GM18505 (cell line): ENCODE measurements around the gene COMMD6.

Experiments
- ATAC-seq: cut with Tn5 transposase; IDR thresholded peaks from one replicate; pipeline ENCODE4 v1.9.1; 2021; ENCODE audit not compliant: unreplicated experiment
- POLR2A ChIP-seq: IDR thresholded peaks from 4 replicates; pipeline ENCODE4 v1.6.1; 2011; ENCODE audit warnings: borderline replicate concordance; ENCODE audit not compliant: insufficient read depth, insufficient read length; ENCODE audit errors: extremely low read depth

COMMD6 gene

DNA sequence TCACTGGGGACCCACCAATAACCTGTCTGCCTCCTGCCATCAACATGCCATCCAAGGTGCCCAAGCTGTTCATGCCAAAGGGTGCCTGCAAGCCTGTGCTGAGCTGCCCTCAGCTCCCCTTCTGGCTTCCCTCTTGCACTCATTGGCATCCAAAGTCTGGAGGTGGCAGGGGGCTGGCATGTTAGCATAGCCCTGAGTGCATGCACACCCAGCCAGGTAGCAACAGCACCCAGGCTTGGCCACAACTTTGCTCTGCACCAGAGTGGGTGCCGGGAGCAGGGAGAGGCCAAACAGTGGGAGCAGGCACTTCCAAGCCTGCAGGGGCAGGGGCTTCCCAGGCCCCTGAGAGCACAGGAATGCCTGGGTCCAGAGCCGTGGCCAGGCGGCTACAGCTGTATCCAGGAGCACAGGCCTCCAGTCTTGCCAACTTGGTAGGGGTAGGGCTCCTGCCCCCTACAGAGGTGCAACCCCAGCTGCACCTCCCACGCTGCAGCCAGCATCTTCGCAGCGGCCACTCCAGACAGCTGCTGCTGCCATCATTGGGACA, 29.6 kb downstream of the COMMD6 start:
- no peak for ATAC-seq
- no peak for TF ChIP-seq POLR2A

DNA sequence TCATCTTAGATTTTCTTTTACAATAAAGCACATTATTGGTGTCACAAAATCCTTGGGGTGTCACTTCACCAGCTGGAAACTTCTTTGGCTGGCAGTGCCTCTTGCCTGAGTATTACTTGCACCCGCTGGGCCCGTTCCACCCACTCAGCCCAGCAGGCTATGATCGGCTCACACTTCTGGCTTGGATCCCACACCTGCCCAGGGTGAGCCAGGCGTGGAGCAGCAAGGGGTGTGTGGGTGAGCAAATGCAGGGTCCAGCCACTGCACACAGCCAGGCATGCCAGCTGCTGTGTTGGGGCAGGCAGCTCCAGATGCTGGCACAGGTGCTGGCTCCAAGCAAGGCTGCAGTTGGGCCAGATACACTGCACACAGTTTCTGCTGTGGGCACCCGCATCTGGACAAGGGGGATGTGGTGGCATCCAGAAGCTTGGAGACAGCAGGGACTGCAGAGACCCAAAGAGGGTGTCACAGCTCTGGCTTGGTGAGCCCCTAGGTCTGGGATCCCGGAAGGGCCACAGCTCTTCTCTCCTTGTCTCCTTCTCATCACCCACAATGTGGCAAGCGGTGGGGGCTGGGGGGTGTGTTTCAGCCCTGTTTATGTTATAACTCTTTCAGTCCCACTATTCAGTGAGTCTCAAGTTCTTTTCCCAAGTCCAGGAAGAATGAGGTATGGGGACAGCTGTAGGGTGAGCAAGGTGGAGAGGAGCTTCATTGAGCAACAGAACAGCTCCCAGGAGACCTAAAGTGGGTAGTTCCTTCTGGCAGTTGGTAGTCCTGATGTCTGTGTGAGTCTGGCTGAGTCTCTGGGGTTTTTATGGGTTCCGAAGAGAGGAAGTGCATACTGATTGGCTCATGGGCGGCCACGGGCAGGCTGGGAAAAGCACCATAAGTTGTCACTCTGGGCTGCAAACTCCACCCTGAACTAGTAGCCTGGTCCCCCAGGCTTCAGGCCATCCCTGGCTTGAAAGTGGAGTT, 30.3 kb downstream of the COMMD6 start:
- no peak for ATAC-seq
- TF ChIP-seq POLR2A = no peak

DNA sequence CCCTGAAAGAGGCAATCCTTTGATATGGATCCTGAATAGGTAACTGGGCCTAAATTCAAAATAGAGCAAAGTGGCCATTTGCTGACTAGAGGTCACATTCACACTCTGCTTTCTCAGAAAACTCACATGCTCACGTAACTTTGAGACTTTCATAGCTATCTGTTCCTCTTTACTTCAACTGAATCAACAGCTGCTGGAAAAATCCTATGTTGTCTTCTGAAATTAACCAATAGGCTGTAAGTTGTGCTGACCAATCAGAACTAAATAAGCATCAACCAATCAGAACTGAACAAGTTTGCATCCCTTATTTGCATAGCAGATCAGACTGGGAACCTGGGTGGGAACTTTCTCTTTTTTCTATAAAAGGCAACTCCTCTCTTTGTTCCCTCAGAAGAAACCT, 31.6 kb downstream of the COMMD6 start:
- ATAC-seq = no peak
- TF ChIP-seq POLR2A = no peak

DNA sequence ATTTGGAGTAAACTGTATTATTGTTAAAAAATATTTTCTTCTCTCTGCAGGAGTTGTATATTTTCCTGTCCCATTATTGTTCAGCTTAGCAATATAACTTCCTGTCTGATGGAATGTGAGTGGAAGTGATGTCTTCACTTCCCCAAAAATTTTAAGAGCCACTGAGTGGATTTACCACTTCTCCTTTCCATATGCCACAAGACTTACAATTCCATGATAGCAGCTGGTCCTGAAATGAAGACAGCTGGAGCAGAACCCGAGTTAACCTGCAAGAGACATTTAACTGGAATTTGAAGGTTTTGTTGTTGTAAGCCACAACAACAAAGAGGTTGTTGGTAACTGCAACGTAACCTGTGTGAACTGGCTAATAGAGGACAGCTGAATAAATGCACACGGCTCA, 32.3 kb downstream of the COMMD6 start:
- TF ChIP-seq POLR2A = no peak
- no peak for ATAC-seq

DNA sequence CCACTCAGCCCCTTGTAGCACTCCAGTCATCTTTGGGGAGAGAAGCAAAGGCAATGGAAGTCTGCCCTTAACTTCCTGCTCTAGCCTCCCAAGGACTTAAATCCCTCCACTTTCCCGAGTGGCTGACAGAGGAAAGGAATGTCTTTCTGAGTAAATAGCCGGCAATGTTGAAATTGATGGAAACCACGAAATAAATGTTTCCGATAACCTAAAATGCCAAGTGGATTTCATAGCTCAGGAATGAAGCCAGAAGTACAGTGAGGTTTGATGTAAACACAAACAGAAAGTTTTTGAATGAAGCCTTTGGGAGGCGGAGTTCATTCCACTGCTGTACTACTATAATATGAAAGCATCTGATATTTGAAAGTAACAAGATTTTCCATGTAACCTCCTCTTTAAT, 41.7 kb downstream of the COMMD6 start:
- ATAC-seq = no peak
- TF ChIP-seq POLR2A = no peak

DNA sequence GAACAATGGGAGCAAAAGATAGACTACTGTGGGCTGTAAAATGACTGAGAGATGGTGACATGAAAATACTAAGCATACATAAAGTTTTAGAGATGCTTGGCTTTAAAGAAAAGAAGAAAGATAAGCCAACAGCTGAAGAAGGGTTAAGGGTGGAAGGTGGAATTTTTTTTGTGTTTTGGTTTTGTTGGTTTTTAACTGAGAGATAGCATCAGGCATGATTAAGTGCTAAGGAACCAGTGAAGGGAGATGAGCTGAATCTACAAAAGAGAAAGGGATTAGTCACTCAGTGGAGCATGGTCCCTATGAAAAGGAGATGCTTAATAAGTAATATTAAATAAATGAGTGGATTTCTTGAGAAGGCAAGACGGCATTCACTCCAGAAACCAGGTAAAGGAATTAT, 43.1 kb downstream of the COMMD6 start:
- no peak for TF ChIP-seq POLR2A
- ATAC-seq = no peak

DNA sequence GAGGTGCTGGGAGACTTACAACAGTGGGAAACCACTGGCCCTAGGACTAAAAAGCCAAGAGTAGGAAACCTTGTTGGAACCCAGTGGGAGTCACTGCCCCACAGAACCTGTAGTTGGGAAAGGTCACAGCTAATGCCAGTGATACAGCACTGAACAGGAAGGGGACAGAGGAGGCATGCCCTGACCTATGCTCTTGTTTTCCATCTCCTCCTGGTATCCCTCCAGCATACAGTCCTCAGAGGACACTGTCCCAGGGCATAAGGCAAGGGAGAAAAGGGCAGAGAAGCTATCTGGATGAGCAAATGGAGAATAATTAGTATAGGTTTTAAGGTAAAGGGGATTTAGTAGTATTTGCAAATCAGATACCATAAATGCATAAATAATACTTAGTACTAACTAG, 44.5 kb downstream of the COMMD6 start:
- no peak for TF ChIP-seq POLR2A
- ATAC-seq = no peak

DNA sequence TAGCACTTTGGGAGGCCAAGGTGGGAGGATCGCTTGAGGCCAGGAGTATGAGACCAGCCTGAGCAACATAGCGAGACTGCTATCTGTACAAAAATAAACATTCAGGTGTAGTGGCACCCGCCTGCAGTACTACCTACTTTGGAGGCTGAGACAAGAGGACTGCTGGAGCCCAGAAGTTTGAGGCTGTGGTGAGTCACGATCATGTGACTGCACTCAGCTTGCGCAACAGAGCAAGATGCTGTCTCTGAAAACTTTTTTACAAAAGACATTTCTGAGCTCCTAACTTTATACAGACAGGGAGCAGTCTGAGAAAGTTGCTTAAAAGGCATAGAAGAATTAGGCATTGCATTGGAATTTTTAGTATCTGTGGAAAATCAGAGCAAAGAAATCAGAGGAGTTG, 45.3 kb downstream of the COMMD6 start:
- no peak for ATAC-seq
- no peak for TF ChIP-seq POLR2A

DNA sequence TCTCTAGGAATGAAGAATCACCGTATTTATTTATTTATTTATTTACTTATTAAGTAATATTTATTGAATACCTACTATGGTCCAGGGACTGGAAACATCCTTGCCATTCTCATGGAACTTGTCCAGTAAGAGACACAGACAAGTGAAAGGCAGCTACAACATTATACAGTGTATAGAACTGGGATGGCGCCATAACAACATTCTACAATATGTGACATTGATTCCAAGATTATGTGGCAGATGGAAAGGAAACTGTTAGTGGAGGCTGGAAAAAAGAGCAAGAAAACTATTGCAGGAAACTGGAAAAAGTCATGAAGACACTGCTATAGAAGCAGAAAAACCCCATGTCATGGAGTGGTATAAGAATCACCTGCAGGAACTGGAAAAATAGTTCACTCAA, 46.3 kb downstream of the COMMD6 start:
- ATAC-seq = no peak
- TF ChIP-seq POLR2A = no peak

DNA sequence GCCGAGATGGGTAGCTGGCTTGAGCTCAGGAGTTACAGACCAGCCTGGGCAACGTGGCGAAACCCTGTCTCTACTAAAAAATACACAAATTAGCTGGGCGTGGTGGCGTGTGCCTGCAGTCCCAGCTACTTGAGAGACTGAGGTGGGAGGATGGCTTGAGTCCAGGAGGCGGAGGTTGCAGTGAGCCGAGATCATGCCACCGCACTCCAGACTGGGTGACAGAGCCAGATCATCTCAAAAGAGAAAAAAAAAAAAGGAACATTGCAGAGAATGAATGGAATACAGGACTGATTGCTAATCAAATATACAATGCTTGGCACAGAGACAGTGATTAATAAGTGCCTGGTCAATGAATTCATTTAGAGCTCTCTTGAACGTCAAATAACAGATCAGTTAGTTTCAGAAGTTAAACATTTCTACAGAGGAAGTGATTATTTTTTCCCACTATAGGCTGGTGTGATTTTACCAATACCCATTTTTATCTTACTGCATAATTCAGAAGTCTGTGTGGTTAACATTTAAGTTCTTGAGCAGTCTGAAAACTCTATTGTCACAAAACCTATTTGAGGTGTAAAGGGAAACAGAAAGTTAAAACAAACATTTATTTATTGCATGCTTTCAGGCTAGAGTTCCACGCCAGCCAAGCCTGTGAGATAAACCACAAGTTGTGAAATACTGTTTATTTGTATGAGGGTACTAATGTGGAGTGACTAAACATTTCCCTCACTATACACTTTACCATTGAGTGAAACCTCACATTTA, 48.0 kb downstream of the COMMD6 start:
- peak; percentile 85 for ATAC-seq
- TF ChIP-seq POLR2A = no peak

DNA sequence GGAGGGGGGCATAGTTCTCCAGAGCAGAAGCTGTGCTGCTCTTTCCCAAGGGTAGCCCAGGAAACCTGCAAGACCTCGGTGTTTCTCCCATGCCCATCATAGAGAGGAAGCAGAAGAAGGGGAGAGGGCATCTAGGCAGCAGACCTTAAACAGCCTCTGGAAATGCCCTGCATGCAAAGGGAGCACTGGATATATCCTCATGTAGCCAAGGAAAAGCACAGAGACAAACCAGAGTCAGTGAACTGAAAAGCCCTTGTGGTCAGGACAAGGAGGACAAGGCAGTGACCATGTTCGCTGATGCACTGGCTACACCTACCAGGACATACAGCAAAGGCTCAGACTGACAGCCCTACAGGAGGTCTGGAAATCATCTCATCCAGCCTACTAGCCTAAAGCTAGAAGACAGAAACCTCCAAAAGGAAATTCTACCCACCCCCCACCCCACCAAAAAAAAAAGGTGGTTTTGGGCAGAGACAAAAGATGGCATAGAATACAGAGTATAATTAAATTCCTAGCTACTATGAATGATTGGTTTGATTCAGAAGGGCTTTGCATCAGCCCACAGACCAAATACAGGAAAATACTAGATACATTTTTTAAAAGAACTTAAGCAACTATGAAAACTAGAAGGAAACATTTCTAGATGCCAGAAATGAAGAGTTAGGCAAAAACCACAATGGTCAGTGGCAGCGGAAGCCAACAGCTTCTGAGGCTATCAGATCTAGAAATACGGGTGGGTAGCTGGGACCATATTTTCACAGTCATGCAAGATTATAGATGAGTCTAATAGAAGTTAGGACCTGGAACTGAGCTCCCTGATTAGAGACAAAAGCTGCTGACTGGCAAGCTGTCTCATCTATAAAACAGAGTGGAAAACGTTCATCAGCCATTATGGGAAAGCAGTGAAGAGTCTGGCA, 51.2 kb downstream of the COMMD6 start:
- no peak for TF ChIP-seq POLR2A
- ATAC-seq = no peak

DNA sequence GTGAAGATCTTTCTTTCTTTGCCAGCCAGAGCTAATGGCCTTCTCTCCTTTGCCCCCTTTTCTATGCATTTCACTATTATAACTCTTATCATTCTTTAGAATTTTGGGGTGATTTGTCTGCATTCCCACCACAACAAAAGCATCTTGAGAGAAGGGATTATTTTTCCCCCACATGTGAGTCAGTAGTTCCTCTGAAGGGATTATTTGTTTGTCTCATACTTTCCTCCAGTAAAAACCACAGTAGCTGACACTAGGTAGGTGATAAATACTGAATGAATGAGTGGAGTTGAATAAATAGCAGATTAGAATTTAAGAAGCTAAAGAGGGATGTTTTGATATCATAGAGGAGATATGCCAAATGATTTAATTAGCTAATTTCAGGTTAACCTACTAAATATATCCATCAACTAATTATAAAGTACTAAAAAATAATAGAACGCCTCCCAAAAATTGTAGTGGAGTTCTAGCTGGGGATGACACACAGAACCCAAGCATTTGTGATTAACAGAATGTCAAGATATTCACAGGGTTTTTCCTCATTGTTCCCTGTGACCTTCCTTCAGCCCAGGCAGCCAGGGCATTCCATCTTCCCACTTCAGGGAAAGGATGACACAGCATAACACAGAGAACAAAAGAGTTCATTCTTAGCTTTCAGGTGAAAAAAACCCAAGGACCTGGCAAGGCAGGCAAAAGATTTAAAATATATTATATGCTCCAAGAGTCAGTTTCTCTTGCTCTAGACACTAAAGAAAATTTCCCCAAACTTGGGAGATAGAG, 52.2 kb downstream of the COMMD6 start:
- no peak for TF ChIP-seq POLR2A
- ATAC-seq = no peak

DNA sequence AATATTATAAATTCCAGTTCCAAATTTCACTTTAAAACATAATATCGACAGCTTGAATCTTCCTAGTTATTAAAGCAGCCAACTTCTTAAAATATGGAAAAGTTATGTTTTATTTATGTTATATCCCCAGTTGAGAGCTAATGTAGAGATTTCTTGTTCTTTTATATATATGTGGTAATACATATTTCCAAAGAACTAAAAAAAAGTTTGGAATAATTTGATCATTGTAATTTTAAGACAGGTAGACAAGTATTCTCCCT, 54.9 kb downstream of the COMMD6 start:
- TF ChIP-seq POLR2A = no peak
- ATAC-seq = no peak
